ENCODE results near the gene SLC13A2. TPM values are rescaled to one million over a fixed set of nuclear protein-coding genes. Genes with fewer than 3 reads are reported as not detected.

The SLC13A2 gene
- total RNA-seq, 1 donor from 2014 or later, result 0.87 TPM

DNA sequence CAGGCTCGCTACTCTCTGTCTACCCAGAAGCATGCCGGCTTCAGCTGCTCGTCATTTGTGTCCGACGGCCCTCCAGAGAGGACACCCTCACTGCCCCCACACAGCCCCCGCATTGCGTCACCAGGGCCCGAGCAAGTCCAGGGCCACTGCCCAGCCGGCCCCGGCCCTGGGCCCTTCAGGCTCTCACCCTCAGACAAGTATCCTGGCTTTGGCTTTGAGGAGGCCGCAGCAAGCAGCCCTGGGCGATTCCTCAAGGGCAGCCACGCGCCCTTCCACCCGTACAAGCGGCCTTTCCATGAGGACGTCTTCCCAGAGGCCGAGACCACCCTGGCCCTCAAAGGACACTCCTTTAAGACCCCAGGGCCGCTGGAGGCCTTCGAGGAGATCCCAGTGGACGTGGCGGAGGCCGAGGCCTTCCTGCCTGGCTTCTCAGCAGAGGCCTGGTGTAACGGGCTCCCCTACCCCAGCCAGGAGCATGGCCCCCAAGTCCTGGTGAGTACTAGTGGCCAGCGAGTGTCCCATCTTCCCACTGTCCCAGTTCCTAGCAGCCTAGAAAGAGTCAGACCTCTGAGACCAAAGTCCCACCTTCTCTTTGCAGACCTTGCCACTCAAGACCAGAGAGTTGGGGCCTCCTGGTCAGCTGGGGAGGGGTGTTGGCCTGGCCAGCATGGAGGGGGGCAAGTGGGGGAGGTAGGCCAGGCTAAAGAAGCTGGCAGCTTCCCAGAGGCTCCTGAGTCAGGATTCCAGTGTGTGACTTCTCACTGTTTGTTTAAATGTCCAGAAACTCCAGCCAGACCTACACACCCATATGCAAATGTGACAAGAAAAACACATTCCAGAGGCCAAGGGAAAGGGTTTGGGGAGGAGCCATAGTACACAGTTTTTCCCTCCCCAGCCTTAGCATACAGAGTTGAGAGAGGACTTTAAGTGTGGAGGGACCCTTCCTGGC lies 51.3 kb downstream of the SLC13A2 start:
- peak; percentile 77 for ATAC-seq
- H3K4me3 ChIP-seq, result no peak overlapping the region
- DNase-seq, result peak; percentile 80
- TF ChIP-seq, protein P1, sequence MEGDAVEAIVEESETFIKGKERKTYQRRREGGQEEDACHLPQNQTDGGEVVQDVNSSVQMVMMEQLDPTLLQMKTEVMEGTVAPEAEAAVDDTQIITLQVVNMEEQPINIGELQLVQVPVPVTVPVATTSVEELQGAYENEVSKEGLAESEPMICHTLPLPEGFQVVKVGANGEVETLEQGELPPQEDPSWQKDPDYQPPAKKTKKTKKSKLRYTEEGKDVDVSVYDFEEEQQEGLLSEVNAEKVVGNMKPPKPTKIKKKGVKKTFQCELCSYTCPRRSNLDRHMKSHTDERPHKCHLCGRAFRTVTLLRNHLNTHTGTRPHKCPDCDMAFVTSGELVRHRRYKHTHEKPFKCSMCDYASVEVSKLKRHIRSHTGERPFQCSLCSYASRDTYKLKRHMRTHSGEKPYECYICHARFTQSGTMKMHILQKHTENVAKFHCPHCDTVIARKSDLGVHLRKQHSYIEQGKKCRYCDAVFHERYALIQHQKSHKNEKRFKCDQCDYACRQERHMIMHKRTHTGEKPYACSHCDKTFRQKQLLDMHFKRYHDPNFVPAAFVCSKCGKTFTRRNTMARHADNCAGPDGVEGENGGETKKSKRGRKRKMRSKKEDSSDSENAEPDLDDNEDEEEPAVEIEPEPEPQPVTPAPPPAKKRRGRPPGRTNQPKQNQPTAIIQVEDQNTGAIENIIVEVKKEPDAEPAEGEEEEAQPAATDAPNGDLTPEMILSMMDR (IDR thresholded peaks at IDR 0.05), result no peak
- H3K27me3 ChIP-seq, result no peaks in the 10 kb centered on the region
- no peaks in the 10 kb centered on the region for H3K4me1 ChIP-seq
- H3K36me3 ChIP-seq, result no peaks in the 10 kb centered on the region
- intact Hi-C loops (cut with DNase I), result no loop called here
- H3K9me3 ChIP-seq, result no peaks in the 10 kb centered on the region
- H3K27ac ChIP-seq, result peak overlapping the region; percentile 15

DNA sequence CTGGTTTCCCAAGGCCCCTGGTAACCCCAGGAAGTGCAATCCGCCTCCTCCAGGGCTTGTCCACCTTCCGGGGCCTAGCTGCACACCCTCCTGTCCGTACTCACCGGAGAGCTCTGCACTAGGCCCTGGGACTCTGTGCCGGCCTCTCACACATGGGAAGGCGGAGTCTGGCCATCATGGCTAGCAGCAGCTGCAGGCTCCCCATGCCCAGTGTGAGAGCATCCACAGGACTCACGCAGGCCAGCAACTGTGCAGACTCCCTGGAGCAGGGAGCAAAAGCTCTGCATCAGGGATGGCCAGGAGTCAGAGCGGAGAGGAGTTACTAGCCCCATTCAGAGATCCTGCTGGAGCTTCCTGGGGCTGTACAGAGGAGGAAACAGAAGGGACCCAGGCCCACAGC lies 52.9 kb downstream of the SLC13A2 start:
- no peak overlapping the region for H3K27ac ChIP-seq
- H3K4me1 ChIP-seq, result no peaks in the 10 kb centered on the region
- no peaks in the 10 kb centered on the region for H3K27me3 ChIP-seq
- H3K36me3 ChIP-seq, result no peaks in the 10 kb centered on the region
- no peak for DNase-seq
- H3K9me3 ChIP-seq, result no peaks in the 10 kb centered on the region
- no peak for ATAC-seq
- TF ChIP-seq, protein P1 (IDR thresholded peaks at IDR 0.05), result no peak
- intact Hi-C loops (cut with DNase I), result no loop called here
- no peak overlapping the region for H3K4me3 ChIP-seq

DNA sequence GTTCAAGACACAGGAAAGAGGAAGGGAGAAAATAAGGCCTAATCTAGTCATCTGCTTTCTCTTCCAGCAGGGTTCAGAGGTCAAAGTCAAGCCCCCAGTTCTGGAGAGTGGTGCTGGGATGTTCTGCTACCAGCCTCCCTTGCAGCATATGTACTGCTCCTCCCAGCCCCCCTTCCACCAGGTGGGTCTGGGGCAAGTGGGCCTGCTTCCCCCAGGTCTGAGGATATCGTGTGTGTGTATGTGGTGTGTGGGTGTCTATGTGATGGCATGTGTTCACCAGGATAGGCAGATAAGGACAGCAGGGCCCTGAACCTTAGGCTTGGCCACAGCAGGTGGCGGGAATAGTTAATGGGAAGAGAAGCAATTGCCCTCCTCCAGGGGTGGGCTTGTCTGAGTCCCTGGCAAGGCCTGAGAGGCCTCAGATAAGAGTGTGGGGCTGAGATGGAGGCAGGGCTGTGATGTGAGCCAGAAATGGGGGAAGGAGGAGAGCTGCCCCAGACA lies 53.8 kb downstream of the SLC13A2 start:
- H3K36me3 ChIP-seq, result no peaks in the 10 kb centered on the region
- DNase-seq, result no peak
- no peak overlapping the region for H3K4me3 ChIP-seq
- TF ChIP-seq, protein P1 (IDR thresholded peaks at IDR 0.05), result no peak
- no peaks in the 10 kb centered on the region for H3K4me1 ChIP-seq
- intact Hi-C loops (cut with DNase I), result no loop called here
- no peak for ATAC-seq
- H3K27me3 ChIP-seq, result no peaks in the 10 kb centered on the region
- no peaks in the 10 kb centered on the region for H3K9me3 ChIP-seq
- H3K27ac ChIP-seq, result no peak overlapping the region

DNA sequence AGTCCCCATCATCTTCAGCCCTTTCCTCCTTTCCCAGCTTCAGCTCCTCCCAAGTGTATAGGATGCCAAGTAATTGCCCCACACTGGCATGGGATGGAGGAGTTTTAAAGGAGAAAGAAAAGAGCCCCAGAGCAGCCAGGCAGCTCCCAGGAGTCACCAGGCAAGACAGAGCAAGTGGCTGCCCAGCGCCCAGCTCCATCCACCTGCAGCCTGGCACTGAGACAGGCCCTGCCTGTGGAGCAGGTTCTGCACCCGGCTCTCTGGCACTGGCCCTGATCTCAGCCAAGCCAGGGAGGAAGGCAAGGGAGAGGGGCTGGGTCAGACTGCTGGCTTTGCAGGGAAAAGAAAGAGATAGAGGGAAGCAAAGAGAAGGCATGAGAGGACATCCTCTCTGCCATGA lies 54.4 kb downstream of the SLC13A2 start:
- Histone ChIP-seq H3K9me3 (no peaks in the 10 kb centered on the region), H3K27ac (no peak overlapping the region), H3K4me1 (no peaks in the 10 kb centered on the region), H3K36me3 (no peaks in the 10 kb centered on the region), H3K4me3 (no peak overlapping the region), H3K27me3 (no peaks in the 10 kb centered on the region)
- intact Hi-C loops (cut with DNase I), result no loop called here
- DNase-seq (peak; percentile 83), ATAC-seq (peak; percentile 53)
- TF ChIP-seq, protein P1 (IDR thresholded peaks at IDR 0.05), result no peak

DNA sequence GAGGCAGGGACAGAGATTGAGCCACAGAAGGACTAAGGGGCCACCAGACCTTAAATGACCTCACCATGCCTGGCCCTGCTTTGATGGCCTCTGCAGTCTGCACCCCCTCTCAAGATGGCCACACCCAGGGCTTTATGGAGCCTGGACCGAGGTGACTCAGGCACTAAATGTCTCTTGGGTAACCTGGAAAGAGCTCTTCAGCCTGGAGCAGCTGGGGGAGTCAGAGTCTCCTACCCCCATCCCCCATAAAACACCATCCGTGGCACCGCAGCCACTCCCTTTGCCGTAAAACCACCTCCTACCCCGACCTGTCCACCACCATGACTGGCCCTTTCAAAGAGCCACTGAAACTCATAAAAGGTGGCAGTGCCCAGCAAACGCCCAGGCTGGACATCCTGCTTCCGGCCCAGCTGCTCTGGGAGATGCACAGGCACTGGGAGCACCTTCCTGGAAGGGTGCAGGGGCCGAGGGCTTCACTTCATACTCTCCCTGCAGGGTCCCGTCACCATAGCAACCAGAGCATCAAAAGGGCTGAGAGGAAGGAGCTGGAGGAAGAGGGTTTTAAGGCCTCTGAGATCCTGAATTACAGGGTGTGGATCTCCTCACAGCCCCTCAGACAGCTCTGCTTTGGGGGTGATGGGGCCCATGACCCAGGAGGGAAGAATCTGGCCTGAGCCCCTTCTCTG lies 55.0 kb downstream of the SLC13A2 start:
- ATAC-seq, result peak; percentile 48
- no peak overlapping the region for H3K27ac ChIP-seq
- no peak overlapping the region for H3K4me3 ChIP-seq
- intact Hi-C loops (cut with DNase I), result no loop called here
- H3K27me3 ChIP-seq, result no peaks in the 10 kb centered on the region
- no peaks in the 10 kb centered on the region for H3K4me1 ChIP-seq
- no peaks in the 10 kb centered on the region for H3K9me3 ChIP-seq
- TF ChIP-seq, protein P1 (IDR thresholded peaks at IDR 0.05), result no peak
- no peaks in the 10 kb centered on the region for H3K36me3 ChIP-seq
- DNase-seq, result no peak

All from upper lobe of right lung (tissue), 1 donor.